Measurements from ENCODE around the gene CTU2. TPM values are rescaled to one million over a fixed set of nuclear protein-coding genes. Genes with fewer than 3 reads are reported as not detected.

CTU2 gene
- total RNA-seq, 2 donors from 2014 or later, result 5.7 to 10.2 TPM

DNA sequence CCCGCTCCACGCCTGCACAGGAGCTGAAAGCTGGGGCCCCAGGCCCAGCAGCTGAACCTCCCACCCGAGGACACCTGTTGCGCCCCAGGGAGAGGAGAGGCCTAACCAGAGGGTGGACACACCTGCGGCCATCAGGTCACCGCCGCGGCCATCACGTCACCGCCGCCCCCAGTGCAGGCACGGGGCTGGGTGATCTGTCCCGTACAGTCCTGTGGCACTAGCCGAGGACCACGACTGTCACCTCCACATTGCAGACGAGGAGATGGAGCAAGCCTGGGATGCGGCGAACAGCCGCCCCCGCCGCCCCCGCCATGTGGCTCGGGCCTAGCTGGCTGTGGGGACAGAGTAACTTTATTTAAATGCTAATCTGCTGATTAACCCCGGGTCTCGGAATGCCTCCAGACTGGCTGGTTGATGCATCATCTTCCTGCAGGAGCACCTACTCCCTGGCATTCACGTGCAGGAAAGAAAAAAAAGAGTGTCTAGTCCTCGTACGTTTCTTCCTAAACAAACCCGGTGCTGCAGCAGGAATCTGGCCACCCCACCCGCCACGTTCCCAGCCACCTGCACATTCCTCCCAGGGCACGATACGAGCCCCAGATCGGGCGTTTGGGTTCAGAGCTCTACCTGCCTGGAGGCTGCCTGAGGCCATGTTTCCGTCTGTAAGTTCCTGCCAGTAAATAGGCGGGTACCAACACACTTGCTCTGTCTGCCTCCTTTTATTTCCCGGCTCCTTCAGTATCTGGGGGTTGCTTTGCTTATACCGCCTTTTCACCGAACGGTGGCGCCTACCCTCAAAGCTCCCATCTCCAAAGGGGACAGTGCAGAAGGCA lies 48.8 kb downstream of the CTU2 start:
- DNase-seq, result no peak
- WGBS, 2 donors, result 64 to 84% methylated on average over 24 to 40 of the region's 42 CpGs
- Histone ChIP-seq H3K27ac (no peak overlapping the region), H3K9me3 (no peaks in the 10 kb centered on the region), H3K4me1 (peaks cover 12% of the 10 kb centered on the region), H3K36me3 (replicated peaks in 1 of 2; ENCODE audit: insufficient read depth in 1 of 2, low read depth in 2 of 2) (no peaks in the 10 kb centered on the region), H3K27me3 (no peaks in the 10 kb centered on the region), H3K4me3 (no peak overlapping the region)
- ATAC-seq, result peak; percentile 16
- intact Hi-C loops (cut with DNase I), result no loop called here
- TF ChIP-seq, protein P1, sequence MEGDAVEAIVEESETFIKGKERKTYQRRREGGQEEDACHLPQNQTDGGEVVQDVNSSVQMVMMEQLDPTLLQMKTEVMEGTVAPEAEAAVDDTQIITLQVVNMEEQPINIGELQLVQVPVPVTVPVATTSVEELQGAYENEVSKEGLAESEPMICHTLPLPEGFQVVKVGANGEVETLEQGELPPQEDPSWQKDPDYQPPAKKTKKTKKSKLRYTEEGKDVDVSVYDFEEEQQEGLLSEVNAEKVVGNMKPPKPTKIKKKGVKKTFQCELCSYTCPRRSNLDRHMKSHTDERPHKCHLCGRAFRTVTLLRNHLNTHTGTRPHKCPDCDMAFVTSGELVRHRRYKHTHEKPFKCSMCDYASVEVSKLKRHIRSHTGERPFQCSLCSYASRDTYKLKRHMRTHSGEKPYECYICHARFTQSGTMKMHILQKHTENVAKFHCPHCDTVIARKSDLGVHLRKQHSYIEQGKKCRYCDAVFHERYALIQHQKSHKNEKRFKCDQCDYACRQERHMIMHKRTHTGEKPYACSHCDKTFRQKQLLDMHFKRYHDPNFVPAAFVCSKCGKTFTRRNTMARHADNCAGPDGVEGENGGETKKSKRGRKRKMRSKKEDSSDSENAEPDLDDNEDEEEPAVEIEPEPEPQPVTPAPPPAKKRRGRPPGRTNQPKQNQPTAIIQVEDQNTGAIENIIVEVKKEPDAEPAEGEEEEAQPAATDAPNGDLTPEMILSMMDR (IDR thresholded peaks at IDR 0.05), result peak in 2 of 7 experiments; percentile 15 to 16
- TF ChIP-seq POLR2A (IDR thresholded peaks at IDR 0.05), result no peak

DNA sequence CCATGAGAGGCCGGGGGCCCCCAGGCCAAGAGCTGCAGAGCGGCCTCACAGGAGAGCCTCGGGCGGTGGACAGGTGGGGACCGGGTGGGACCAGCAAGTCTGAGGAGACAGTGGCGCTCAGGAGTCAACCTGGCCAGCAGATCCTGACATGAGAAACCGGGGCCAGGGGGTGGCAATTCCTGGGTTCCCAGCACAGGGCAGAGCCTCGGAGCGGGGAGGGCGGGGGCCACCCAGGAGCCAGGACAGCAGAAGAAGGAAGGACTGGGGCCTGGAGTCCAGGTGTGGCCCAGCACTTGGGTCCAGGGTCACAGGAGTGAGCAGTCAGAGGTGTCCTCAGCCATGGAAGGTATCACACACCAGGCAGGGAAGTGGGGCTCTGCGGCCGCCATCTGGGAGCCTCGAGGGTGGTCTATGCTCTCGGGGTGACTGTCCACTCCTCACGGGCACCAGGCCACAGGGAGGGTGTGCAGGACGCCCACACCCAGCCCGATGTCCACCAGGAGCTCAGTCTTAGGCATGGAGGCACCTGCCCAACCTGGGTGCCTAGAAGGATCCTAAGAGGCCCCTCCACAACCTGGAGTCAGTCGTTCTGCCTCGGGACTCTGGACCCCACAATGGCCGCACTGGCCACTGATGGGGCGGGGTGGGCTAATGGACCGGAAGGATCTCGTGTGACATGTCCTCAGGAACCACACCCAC lies 49.6 kb downstream of the CTU2 start:
- H3K9me3 ChIP-seq, result no peaks in the 10 kb centered on the region
- 81 to 87% methylated on average over 13 to 23 of the region's 23 CpGs for WGBS, 2 donors
- H3K4me3 ChIP-seq, result no peak overlapping the region
- intact Hi-C loops (cut with DNase I), result no loop called here
- no peak for DNase-seq
- peaks cover 20% of the 10 kb centered on the region for H3K4me1 ChIP-seq
- no peak overlapping the region for H3K27ac ChIP-seq
- TF ChIP-seq, protein P1 (IDR thresholded peaks at IDR 0.05), result no peak
- no peak for TF ChIP-seq POLR2A (IDR thresholded peaks at IDR 0.05)
- H3K36me3 ChIP-seq (replicated peaks in 1 of 2; ENCODE audit: insufficient read depth in 1 of 2, low read depth in 2 of 2), result no peaks in the 10 kb centered on the region
- H3K27me3 ChIP-seq, result no peaks in the 10 kb centered on the region
- no peak for ATAC-seq

DNA sequence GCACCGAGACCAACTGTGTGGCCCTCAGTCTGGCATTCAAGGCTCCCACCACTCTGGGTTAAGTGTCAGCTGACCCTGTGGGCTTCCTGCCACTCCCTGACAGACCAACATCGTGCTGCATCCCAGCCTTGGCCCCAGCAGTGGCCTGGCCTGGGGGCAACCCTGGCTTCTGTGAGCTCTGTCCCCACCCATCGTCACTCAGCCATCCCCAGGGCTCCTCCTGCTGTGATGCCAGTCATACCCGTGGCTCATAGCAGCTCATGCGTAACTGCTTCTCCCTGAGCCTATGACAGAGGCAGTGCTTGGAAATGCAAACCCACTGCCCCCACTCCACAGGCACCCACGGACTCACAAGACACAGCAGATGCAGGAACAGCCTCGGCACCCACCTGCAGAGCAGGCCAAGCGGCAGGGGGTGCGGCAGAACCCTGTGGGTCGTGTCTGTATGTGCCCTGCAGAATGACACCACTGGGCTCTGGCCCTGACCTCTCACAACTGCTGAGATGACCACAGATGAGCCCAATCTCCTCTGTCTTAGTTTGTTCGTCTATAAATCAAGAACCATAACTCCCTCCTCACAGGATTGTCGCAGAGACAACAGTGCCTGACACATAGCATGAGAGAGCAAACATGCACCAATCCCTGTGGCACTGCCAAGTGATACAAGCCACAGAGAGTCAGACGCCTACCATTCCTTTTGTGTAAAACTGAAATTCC lies 52.1 kb downstream of the CTU2 start:
- Histone ChIP-seq H3K4me1 (peaks cover 41% of the 10 kb centered on the region), H3K27me3 (no peaks in the 10 kb centered on the region), H3K4me3 (no peak overlapping the region), H3K27ac (no peak overlapping the region), H3K36me3 (replicated peaks in 1 of 2; ENCODE audit: insufficient read depth in 1 of 2, low read depth in 2 of 2) (no peaks in the 10 kb centered on the region), H3K9me3 (no peaks in the 10 kb centered on the region)
- ATAC-seq (no peak), DNase-seq (no peak)
- 82 to 87% methylated on average over 3 to 13 of the region's 13 CpGs for WGBS, 2 donors
- TF ChIP-seq POLR2A (IDR thresholded peaks at IDR 0.05), result no peak
- TF ChIP-seq, protein P1 (IDR thresholded peaks at IDR 0.05), result no peak
- intact Hi-C loops (cut with DNase I), result no loop called here

DNA sequence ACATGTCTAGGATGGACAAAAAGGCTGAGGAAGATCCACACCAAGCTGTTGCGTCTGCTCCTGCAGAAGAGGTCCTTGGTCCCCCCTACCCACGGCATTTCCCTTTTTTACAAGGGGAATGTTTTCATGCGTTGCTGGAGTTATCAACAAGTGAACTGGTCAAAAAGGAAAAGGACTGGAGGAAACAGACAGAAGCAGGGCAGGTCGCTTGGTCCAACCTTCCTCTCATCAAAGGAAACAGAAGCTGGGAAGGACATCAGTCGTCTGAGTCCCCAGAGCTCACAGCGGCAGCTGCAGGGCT lies 52.6 kb downstream of the CTU2 start:
- no peaks in the 10 kb centered on the region for H3K9me3 ChIP-seq
- 87 to 97% methylated on average over 4 to 6 of the region's 6 CpGs for WGBS, 2 donors
- no peaks in the 10 kb centered on the region for H3K36me3 ChIP-seq (replicated peaks in 1 of 2; ENCODE audit: insufficient read depth in 1 of 2, low read depth in 2 of 2)
- no peak for TF ChIP-seq POLR2A (IDR thresholded peaks at IDR 0.05)
- TF ChIP-seq, protein P1 (IDR thresholded peaks at IDR 0.05), result no peak
- intact Hi-C loops (cut with DNase I), result no loop called here
- H3K27ac ChIP-seq, result no peak overlapping the region
- ATAC-seq, result no peak
- H3K4me1 ChIP-seq, result peaks cover 46% of the 10 kb centered on the region
- H3K4me3 ChIP-seq, result no peak overlapping the region
- no peaks in the 10 kb centered on the region for H3K27me3 ChIP-seq
- no peak for DNase-seq
